Activated naive CD4-positive, alpha-beta T cell treated with anti-CD3 and anti-CD28 coated beads, Interleukin-2, amount 50 U/mL, for 16 hours (primary cell): Measurements from ENCODE around the gene HS6ST3.

ENCODE experiments used
- DNase-seq: peaks from one replicate; pipeline ENCODE4 v3.0.0-alpha.2; 2020

The HS6ST3 gene

DNA sequence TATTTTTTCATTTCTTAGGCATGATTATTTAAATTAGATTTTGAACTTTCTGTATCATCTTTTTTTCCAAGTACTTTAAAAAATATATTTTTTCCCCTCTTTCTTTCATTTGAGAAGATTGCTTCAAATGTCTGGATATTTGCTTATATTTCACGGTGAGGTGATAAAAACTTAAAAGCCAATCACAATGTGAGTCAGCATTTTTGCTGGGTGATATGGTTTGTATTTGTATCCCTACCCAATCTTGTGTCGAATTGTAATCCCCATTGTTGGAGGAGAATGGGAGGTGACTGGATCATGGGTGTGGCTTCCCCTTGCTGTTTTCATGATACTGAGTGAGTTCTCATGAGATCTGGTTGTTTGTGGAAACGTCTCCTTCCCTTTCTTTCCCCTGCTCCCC, 583.9 kb downstream of the HS6ST3 start:
- DNase-seq = no peak

GRCh38 chr13:96677029-96677428, 587.1 kb downstream of the HS6ST3 start:
- DNase-seq = no peak

DNA sequence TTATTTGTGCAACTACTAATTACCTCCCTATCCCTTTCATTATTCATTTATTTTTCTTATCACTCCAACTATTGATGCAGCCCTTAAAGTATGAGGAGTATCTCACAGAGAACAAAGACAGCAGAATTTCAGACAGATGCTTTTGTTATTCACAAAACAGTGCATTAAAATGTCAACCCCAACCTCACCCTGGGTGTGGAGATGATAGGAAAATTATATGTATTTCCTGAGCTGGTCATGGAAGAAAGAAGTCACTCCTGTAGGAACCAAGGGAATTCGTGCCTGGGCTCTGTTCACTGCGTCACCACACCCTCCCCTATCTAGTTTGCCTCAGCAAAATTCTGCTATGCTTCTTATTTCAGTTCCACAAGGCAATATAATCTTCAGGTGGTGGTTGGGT, 588.9 kb downstream of the HS6ST3 start:
- no peak for DNase-seq

DNA sequence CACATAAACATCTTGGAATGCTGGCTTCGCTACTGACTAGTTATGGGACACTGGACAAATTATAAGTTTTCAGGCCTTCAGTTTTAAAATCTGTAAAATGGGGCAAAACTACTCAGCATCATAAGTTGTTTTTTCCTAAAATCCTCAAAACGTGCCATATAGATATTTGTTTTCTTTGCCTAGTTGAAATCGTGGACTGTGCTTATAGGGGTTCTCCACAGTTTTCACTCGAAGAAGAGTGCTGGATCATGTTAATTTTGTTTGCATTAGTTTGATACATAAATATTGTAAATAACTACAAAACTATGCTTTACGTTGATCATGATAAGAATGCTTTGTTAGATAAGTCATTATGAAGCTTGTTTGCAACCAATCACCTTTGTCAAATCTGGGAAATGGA, 591.0 kb downstream of the HS6ST3 start:
- DNase-seq = no peak

DNA sequence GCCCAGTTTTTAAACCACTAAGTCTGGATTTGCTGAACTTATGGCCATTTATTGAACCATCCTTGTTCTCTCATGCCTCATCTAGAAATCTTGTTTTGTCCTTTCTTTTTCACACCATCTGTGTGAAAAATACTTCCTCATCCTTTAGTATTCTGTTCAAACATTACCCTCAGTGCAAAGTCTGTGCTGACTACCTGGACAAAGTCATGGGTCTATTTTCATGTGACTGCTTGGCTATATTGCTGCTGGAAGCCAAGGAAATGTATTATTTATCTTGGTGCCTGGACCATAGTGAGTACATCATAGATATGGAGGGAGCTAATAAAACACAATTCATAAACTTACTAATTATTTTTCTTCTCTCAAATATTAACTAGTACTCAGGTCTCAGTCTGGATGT, 591.9 kb downstream of the HS6ST3 start:
- no peak for DNase-seq

GRCh38 chr13:96684469-96684868, 594.6 kb downstream of the HS6ST3 start:
- no peak for DNase-seq

GRCh38 chr13:96684907-96685306, 595.0 kb downstream of the HS6ST3 start:
- DNase-seq = no peak

- no peak for DNase-seq
These were observed 596.4 kb downstream of the HS6ST3 start for GRCh38 chr13:96686286-96686685.

DNA sequence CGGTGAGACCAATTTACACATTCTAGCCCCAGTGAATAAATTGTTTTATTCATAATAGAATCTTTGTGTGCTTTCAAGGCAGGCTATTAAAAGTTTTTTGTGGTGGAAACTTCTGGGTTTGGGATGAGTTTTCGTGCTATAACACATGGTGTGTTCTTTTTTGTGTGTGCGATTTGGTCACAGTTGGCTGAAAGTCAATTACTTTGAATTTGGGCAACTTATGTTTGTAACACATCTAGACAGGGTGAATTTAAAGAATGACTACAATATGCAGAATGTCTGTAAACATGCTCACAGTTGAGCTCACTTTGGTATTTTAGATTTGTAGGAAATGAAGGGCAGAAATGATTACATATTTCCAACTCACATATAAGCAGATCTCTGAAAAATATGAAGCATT, 597.3 kb downstream of the HS6ST3 start:
- no peak for DNase-seq

- no peak for DNase-seq
These were observed 601.1 kb downstream of the HS6ST3 start for GRCh38 chr13:96690998-96691397.

GRCh38 chr13:96696389-96696900, 606.5 kb downstream of the HS6ST3 start:
- no peak for DNase-seq

- no peak for DNase-seq
These were observed 610.8 kb downstream of the HS6ST3 start for GRCh38 chr13:96700657-96701056.

DNA sequence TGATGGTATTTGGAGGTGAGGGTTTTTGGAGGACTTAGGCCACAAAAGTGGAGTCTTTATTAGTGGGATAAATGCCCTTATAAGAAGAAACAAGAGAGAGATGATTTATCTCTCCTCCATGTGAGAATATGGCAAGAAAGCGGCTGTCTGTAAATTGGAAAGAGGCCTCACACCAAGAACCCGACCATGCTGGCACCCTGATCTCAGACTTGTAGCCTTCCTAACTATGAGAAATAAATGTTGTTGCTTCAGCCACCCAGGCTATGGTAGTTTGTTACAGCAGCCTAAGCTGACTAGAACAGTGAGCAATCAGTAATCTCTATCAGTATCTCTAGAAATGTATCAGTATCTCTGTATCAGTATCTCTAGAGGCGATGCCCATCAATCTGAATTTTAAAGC, 617.2 kb downstream of the HS6ST3 start:
- no peak for DNase-seq

GRCh38 chr13:96710166-96710862, 620.4 kb downstream of the HS6ST3 start:
- no peak for DNase-seq

DNA sequence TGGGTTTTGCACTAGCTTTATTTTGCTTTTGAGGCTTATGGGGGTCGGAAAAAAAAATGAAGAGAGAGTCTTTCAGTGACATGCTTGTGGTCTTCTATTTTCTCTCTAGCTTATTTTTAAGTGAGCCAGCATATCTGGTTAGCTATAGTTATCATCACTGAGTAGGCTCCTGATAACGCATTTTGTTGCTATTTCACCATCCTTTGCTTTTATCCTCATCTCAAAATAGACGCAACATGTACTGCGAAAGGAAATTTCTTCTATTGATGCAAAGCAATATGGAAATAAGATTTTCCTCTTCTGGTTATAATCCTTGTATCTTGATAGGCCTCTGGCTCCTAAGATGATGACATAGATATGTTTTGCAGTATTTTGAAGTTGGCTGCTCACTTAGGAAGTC, 630.5 kb downstream of the HS6ST3 start:
- DNase-seq = no peak

DNA sequence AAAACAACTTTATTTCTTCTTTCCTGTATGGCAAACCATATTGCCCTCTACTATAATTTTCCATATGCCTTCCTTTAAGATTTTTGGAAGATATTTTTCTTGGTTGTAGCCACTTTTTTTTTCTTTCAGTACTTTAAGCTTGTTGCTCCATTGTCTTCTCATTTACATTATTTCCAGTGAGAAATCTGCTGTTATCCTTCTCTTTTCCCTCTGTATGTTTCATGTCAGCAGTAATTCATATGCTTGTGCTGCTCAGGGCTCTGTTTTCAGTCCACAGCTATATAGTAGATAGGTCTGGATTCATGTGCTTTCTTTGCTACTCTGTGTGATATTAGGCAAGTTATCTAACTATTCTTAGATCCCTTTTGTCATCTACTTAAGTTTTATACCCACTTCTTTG, 636.7 kb downstream of the HS6ST3 start:
- no peak for DNase-seq

DNA sequence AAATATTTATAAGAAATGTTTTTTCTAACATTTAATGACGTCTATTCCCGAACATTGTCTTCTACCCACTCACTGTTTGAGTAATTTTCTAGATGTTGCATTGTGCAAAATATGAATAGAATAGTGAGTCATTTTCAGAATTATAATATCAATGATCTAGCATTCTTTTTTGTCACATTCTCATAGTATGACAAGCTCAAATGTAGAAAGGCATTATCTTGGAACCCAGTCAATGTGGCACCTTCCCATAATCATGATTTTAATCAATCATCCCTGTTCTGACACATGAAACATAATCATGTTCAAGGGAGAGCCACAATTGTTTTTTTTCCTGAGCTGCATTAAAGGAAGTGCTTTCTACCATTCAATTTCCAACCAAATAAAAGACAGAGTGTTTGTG, 638.6 kb downstream of the HS6ST3 start:
- DNase-seq = no peak

DNA sequence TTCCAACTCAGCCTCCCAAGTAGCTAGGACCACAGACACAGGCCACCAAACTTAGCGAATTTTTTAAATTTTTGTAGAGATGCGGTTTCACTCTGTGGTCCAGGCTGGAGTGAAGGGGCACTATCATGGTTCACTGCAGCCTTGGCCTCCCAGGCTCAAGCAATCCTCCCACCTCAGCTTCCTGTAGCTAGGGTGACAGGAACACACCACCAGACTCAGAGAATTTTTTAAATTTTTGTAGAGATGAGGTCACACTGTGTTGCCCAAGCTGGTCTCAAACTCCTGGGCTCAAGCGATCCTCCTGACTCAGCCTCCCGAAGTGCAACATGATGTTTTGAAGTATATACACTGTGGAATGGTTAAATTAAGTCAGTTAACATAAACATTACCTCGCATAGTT, 640.8 kb downstream of the HS6ST3 start:
- DNase-seq = no peak

- DNase-seq = no peak
These were observed 644.6 kb downstream of the HS6ST3 start for GRCh38 chr13:96734499-96734898.

GRCh38 chr13:96741779-96742178, 651.9 kb downstream of the HS6ST3 start:
- DNase-seq = no peak

DNA sequence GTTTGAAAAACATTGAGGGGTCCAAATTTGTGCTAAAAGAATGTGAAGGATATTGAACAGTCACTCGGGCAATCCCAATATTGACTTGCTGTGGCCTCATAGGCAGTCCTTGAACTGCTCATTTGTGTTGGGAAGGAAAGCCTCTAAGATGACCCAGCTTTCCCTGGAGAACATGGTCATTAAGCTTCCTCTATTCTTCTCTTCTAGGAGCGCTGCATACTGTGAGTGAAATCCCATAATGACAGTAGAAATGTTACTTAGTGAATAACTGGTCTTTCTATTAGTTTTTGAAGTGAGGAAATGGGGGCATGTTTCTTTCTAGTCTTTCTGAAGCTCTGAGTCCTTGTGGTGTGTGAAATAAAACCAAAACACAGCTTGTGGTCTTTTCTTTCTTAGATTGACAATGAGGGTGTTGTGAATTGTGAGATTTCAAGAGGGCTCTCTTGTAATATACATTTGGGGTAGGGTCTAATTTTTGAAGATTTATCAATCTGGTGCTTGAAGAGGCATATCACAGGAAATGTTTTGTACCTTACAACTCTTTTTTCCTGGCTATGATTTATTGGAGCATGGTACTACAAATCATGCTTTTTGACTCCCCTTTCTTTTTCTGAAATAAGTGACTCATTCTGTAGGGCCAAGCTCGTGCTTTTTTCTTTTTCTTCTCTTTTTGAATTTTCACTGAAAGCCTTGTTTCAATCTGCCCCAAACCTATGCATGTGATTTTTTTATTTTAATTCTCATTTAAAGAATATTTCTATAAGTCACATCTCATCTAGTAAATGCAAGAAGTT, 653.6 kb downstream of the HS6ST3 start:
- no peak for DNase-seq

DNA sequence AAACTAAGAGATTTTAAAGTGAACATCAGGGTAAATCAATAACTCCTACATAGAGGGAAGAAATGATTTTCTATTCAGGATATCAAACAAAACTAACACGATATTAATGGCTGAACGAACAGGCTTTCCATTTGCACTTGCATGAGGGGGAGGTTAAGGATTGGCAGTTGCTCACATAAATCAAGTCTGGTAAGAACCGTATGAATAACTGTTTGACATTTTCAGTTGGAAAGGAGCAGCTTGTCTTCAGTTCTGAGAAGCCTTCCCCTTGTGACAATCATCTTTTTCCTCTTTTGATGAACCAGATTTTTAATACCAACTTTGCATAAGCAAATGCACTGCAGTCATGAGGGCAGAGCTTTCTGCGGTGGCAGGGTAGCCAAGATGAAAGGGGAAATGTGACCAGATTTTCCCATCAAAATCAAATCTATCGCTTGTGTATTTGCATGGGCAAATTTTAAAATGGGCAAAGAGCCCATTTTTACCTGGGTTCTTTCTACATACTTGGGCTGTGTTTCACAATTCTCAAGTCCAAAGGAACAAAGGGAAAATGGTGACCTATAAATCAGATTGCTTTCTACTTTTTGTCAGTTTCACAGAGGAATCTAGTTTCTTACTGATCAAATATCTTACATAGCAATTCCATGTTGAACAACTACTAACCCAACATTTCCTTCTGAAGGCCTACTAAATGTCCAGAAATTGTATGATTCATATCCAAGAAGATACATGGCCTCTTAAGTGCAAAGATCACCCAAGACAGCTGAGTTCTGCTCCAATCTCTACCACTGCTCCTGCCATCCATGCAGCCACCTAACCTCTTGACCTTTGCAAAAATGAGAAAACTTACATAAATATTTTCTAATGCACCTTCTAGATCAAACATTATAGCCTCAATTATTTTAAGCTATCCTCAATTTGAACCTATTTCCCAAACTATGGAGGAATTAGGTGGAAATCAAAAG, 654.7 kb downstream of the HS6ST3 start:
- no peak for DNase-seq

- no peak for DNase-seq
These were observed 657.0 kb downstream of the HS6ST3 start for GRCh38 chr13:96746886-96747285.
